ENCODE results near the gene C1QB. TPM values are rescaled to one million over a fixed set of nuclear protein-coding genes. Genes with fewer than 3 reads are reported as not detected.

The C1QB gene
- total and polyA plus RNA-seq, 2 donors (not counting 1 experiment from before 2014, with no cell fraction given) = 0.16 TPM; not detected in 1

GRCh38 chr1:22616571-22616970 lies 36.5 kb upstream of the C1QB start:
- H3K27ac ChIP-seq (ENCODE audit: low read length in 2 of 2) = no peak overlapping the region
- no peaks in the 10 kb centered on the region for H4K20me1 ChIP-seq (ENCODE audit: control insufficient read depth, insufficient read depth, low read length, poor library complexity, severe bottlenecking)
- H3K27ac Mint-ChIP-seq = no peak overlapping the region
- H3K27me3 ChIP-seq (replicated peaks in 1 of 4; ENCODE audit: control extremely low read depth in 1 of 4, control insufficient read depth in 3 of 4, insufficient read depth in 4 of 4, low read length in 3 of 4) = peaks cover 0 to 10% (median 0%) of the 10 kb centered on the region in 4 experiments
- peaks cover 37% of the 10 kb centered on the region for H3K27me3 Mint-ChIP-seq
- ATAC-seq (ENCODE audit: low read depth) (no peak), DNase-seq (no peak)
- intact Hi-C loops (cut with micrococcal nuclease) = no loop called here
- no peak overlapping the region for H3K9ac ChIP-seq (ENCODE audit: low read length)
- H2AFZ ChIP-seq (ENCODE audit: insufficient read depth, low read depth, low read length, poor library complexity, severe bottlenecking) = no peak overlapping the region
- WGBS (ENCODE audit: insufficient coverage) = 59% methylated on average over 11 of the region's 11 CpGs
- no peaks in the 10 kb centered on the region for H3K36me3 ChIP-seq (replicated peaks in 1 of 2; ENCODE audit: control extremely low read depth in 1 of 2, control insufficient read depth in 1 of 2, extremely low read depth in 1 of 2, insufficient read depth in 2 of 2, low read length in 1 of 2)
- TF ChIP-seq CTCF (IDR thresholded peaks at IDR 0.05) = no peak
- no peak for TF ChIP-seq EZH2 (IDR thresholded peaks at IDR 0.05; ENCODE audit: borderline replicate concordance, insufficient read depth, low read depth, low read length, poor library complexity, severe bottlenecking)
- no peaks in the 10 kb centered on the region for H3K79me2 ChIP-seq (ENCODE audit: control insufficient read depth, insufficient read depth, low read length)
- no peaks in the 10 kb centered on the region for H3K9me3 Mint-ChIP-seq (ENCODE audit: insufficient read depth)
- no peaks in the 10 kb centered on the region for H3K4me1 ChIP-seq (ENCODE audit: control insufficient read depth in 2 of 2, insufficient read depth in 2 of 2, low read length in 2 of 2)
- H3K4me3 ChIP-seq (ENCODE audit: control extremely low read depth in 1 of 5, extremely low read depth in 1 of 5, insufficient read depth in 1 of 5, low read depth in 2 of 5, low read length in 4 of 5) = no peak overlapping the region
- H3K4me2 ChIP-seq (replicated peaks; ENCODE audit: low read depth, low read length, poor library complexity, severe bottlenecking) = no peak overlapping the region
- CTCF ChIA-PET = no interaction called here
- H3K4me3 Mint-ChIP-seq = no peak overlapping the region
- POLR2A ChIA-PET = no interaction called here
- peaks cover 0 to 5% (median 0%) of the 10 kb centered on the region in 3 donors for H3K9me3 ChIP-seq (ENCODE audit: control extremely low read depth in 1 of 3, control insufficient read depth in 2 of 3, insufficient read depth in 1 of 3, low read length in 2 of 3)
- H3K4me1 Mint-ChIP-seq = no peaks in the 10 kb centered on the region

GRCh38 chr1:22618056-22618455 lies 35.0 kb upstream of the C1QB start:
- Histone ChIP-seq H3K9me3 (ENCODE audit: control extremely low read depth in 1 of 3, control insufficient read depth in 2 of 3, insufficient read depth in 1 of 3, low read length in 2 of 3) (peaks cover 0 to 5% (median 0%) of the 10 kb centered on the region in 3 donors), H4K20me1 (ENCODE audit: control insufficient read depth, insufficient read depth, low read length, poor library complexity, severe bottlenecking) (no peaks in the 10 kb centered on the region), H3K4me2 (replicated peaks; ENCODE audit: low read depth, low read length, poor library complexity, severe bottlenecking) (no peak overlapping the region), H3K79me2 (ENCODE audit: control insufficient read depth, insufficient read depth, low read length) (no peaks in the 10 kb centered on the region), H3K4me1 (ENCODE audit: control insufficient read depth in 2 of 2, insufficient read depth in 2 of 2, low read length in 2 of 2) (no peaks in the 10 kb centered on the region), H3K4me3 (ENCODE audit: control extremely low read depth in 1 of 5, extremely low read depth in 1 of 5, insufficient read depth in 1 of 5, low read depth in 2 of 5, low read length in 4 of 5) (no peak overlapping the region), H3K9ac (ENCODE audit: low read length) (no peak overlapping the region), H3K36me3 (replicated peaks in 1 of 2; ENCODE audit: control extremely low read depth in 1 of 2, control insufficient read depth in 1 of 2, extremely low read depth in 1 of 2, insufficient read depth in 2 of 2, low read length in 1 of 2) (no peaks in the 10 kb centered on the region), H3K27ac (ENCODE audit: low read length in 2 of 2) (no peak overlapping the region), H3K27me3 (replicated peaks in 1 of 4; ENCODE audit: control extremely low read depth in 1 of 4, control insufficient read depth in 3 of 4, insufficient read depth in 4 of 4, low read length in 3 of 4) (peaks cover 0 to 6% (median 0%) of the 10 kb centered on the region in 4 experiments), H2AFZ (ENCODE audit: insufficient read depth, low read depth, low read length, poor library complexity, severe bottlenecking) (no peak overlapping the region)
- 48% methylated on average over 15 of the region's 16 CpGs for WGBS (ENCODE audit: insufficient coverage)
- Mint-ChIP-seq H3K27me3 (peaks cover 35% of the 10 kb centered on the region), H3K9me3 (ENCODE audit: insufficient read depth) (no peaks in the 10 kb centered on the region), H3K4me1 (no peaks in the 10 kb centered on the region), H3K27ac (no peak overlapping the region), H3K4me3 (no peak overlapping the region)
- intact Hi-C loops (cut with micrococcal nuclease) = no loop called here
- ChIA-PET CTCF (no interaction called here), POLR2A (no interaction called here)
- DNase-seq = no peak
- no peak for TF ChIP-seq CTCF (IDR thresholded peaks at IDR 0.05)
- TF ChIP-seq EZH2 (IDR thresholded peaks at IDR 0.05; ENCODE audit: borderline replicate concordance, insufficient read depth, low read depth, low read length, poor library complexity, severe bottlenecking) = no peak
- no peak for ATAC-seq (ENCODE audit: low read depth)

Measured in B cell (primary cell).